ENCODE data around the gene SH3BP5.

- TF ChIP-seq CTCF (IDR thresholded peaks at IDR 0.05): no peak
- TF ChIP-seq POLR2A (IDR thresholded peaks at IDR 0.05): no peak
Measured at GRCh38 chr3:15347063-15347736, 14.8 kb upstream of the SH3BP5 start.

Measured in adrenal gland (tissue), 5 donors.